Measurements from ENCODE around the gene TRRAP. TPM values are rescaled to one million over a fixed set of nuclear protein-coding genes. Genes with fewer than 3 reads are reported as not detected.

TRRAP gene
- total RNA-seq, 4 donors from 2014 or later, result 15.2 to 18.8 (median 17.0) TPM

GRCh38 chr7:98855610-98856422 is 22.5 kb upstream of the TRRAP start:
- no peak for DNase-seq
- in situ Hi-C loops (cut with MboI; ENCODE audit: low sequenced_read_pairs in 4 of 4) (no loop called here), intact Hi-C loops (cut with DNase I; ENCODE audit: low total_unique reads) (no loop called here)
- ATAC-seq, result no peak
- TF ChIP-seq, protein P1, sequence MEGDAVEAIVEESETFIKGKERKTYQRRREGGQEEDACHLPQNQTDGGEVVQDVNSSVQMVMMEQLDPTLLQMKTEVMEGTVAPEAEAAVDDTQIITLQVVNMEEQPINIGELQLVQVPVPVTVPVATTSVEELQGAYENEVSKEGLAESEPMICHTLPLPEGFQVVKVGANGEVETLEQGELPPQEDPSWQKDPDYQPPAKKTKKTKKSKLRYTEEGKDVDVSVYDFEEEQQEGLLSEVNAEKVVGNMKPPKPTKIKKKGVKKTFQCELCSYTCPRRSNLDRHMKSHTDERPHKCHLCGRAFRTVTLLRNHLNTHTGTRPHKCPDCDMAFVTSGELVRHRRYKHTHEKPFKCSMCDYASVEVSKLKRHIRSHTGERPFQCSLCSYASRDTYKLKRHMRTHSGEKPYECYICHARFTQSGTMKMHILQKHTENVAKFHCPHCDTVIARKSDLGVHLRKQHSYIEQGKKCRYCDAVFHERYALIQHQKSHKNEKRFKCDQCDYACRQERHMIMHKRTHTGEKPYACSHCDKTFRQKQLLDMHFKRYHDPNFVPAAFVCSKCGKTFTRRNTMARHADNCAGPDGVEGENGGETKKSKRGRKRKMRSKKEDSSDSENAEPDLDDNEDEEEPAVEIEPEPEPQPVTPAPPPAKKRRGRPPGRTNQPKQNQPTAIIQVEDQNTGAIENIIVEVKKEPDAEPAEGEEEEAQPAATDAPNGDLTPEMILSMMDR (IDR thresholded peaks at IDR 0.05 in 4 of 5, conservative IDR thresholded peaks at IDR 0.05 in 1 of 5), result no peak
- TF ChIP-seq POLR2A (IDR thresholded peaks at IDR 0.05), result no peak
- Histone ChIP-seq H3K4me1 (no peaks in the 10 kb centered on the region), H3K4me3 (no peak overlapping the region), H3K27me3 (peaks cover 0 to 3% (median 2%) of the 10 kb centered on the region in 3 donors), H3K9me3 (no peaks in the 10 kb centered on the region), H3K27ac (no peak overlapping the region), H3K36me3 (no peaks in the 10 kb centered on the region)

DNA sequence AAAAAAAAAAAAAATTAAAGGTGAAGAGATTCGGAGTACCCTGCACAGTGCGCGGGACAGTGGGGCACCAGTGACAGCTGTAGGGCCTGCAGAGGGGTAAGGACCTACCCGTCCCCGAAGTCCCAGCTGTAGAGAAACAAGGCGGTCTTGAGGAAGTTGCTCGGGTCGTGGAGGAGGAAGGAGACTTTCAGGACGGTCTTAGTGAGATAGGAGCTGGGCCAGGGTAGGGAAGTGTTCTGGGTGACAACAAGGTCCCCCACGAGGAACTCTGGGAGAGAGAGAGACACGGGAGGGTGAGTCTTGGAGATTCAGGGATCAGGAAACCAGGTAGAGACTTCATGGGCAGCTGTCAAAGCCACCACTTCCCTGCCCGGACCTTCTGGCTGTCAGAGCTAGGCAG is 18.3 kb upstream of the TRRAP start:
- Histone ChIP-seq H3K27me3 (peaks cover 0 to 3% (median 0%) of the 10 kb centered on the region in 3 donors), H3K36me3 (no peaks in the 10 kb centered on the region), H3K4me3 (no peak overlapping the region), H3K4me1 (no peaks in the 10 kb centered on the region), H3K27ac (no peak overlapping the region), H3K9me3 (no peaks in the 10 kb centered on the region)
- no peak for ATAC-seq
- DNase-seq, result no peak
- in situ Hi-C loops (cut with MboI; ENCODE audit: low sequenced_read_pairs in 4 of 4), result no loop called here
- TF ChIP-seq, protein P1 (IDR thresholded peaks at IDR 0.05 in 4 of 5, conservative IDR thresholded peaks at IDR 0.05 in 1 of 5), result no peak
- no peak for TF ChIP-seq POLR2A (IDR thresholded peaks at IDR 0.05)
- intact Hi-C loops (cut with DNase I; ENCODE audit: low total_unique reads), result no loop called here

GRCh38 chr7:98862203-98862602 is 16.1 kb upstream of the TRRAP start:
- H3K4me1 ChIP-seq, result no peaks in the 10 kb centered on the region
- DNase-seq (no peak), ATAC-seq (no peak)
- H3K27me3 ChIP-seq, result no peaks in the 10 kb centered on the region
- no peak overlapping the region for H3K27ac ChIP-seq
- H3K4me3 ChIP-seq, result no peak overlapping the region
- TF ChIP-seq POLR2A (IDR thresholded peaks at IDR 0.05), result no peak
- TF ChIP-seq, protein P1 (IDR thresholded peaks at IDR 0.05 in 4 of 5, conservative IDR thresholded peaks at IDR 0.05 in 1 of 5), result no peak
- intact Hi-C loops (cut with DNase I; ENCODE audit: low total_unique reads), result no loop called here
- H3K36me3 ChIP-seq, result no peaks in the 10 kb centered on the region
- H3K9me3 ChIP-seq, result no peaks in the 10 kb centered on the region
- in situ Hi-C loops (cut with MboI; ENCODE audit: low sequenced_read_pairs in 4 of 4), result no loop called here

- Histone ChIP-seq H3K27ac (no peak overlapping the region), H3K9me3 (no peaks in the 10 kb centered on the region), H3K27me3 (no peaks in the 10 kb centered on the region), H3K4me1 (no peaks in the 10 kb centered on the region), H3K4me3 (no peak overlapping the region), H3K36me3 (no peaks in the 10 kb centered on the region)
- in situ Hi-C loops (cut with MboI; ENCODE audit: low sequenced_read_pairs in 4 of 4), result no loop called here
- ATAC-seq (no peak), DNase-seq (no peak)
- intact Hi-C loops (cut with DNase I; ENCODE audit: low total_unique reads), result no loop called here
- no peak for TF ChIP-seq POLR2A (IDR thresholded peaks at IDR 0.05)
- TF ChIP-seq, protein P1 (IDR thresholded peaks at IDR 0.05 in 4 of 5, conservative IDR thresholded peaks at IDR 0.05 in 1 of 5), result no peak
These were observed 15.5 kb upstream of the TRRAP start for GRCh38 chr7:98862716-98863420.
